BJ (cell line): ENCODE data around the gene ZBTB3. TPM values are rescaled to one million over a fixed set of nuclear protein-coding genes. Genes with fewer than 3 reads are reported as not detected.
A peak's percentile ranks its signal among the peaks of the same experiment; 100 is the strongest.
"Not testable (repeated sequence)": the region's sequence is repeated elsewhere in the genome, so short reads cannot be mapped to it uniquely, and the experiment has no call there.

ENCODE experiments used
- CTCF ChIA-PET: fragments of 350-600 bp; formaldehyde crosslinking; extraction: SDS; loops from one replicate; lab custom pipeline; 2021; ENCODE audit warnings: antibody characterized with exemption, inconsistent platforms; lab: Yijun Ruan, JAX
- POLR2A ChIA-PET: fragments of 300-600 bp; sonication (Branson Sonifier 250); formaldehyde crosslinking; extraction: SDS; loops from one replicate; lab custom pipeline; 2021; ENCODE audit warnings: antibody characterized with exemption; lab: Charles Lee
- DNase-seq: peaks from one replicate; pipeline ENCODE4 v3.0.0-alpha.2; 2011; ENCODE audit warnings: low read depth
- H3K27me3 ChIP-seq: 2 replicates; pipeline ENCODE4 v1.6.0; 2011; ENCODE audit warnings: low read length; ENCODE audit not compliant: control insufficient read depth, insufficient read depth
- H3K36me3 ChIP-seq: 2 replicates; pipeline ENCODE4 v1.5.1; 2011; ENCODE audit warnings: low read length; ENCODE audit not compliant: control insufficient read depth, insufficient read depth
- H3K4me3 ChIP-seq: 2 replicates; pipeline ENCODE4 v1.5.1; 2011; ENCODE audit warnings: low read depth, mild to moderate bottlenecking, control low read depth, low read length
- polyA plus RNA-seq: library from polyadenylated mRNA; depleted of rRNA; stranded (reverse); fragments of >200 nt; gene quantifications from 2 replicates; pipeline ENCODE4 v1.2.3, GENCODE V29; 2011
- TF ChIP-seq, protein P1 (sequence below): IDR thresholded peaks from 2 replicates; pipeline ENCODE4 v1.5.1; 2011; ENCODE audit warnings: low read depth, mild to moderate bottlenecking, control low read depth, inconsistent platforms, low read length, moderate library complexity; ENCODE audit not compliant: insufficient read depth

Gene ZBTB3
- polyA plus RNA-seq, 1 experiment = 3.8 TPM

DNA sequence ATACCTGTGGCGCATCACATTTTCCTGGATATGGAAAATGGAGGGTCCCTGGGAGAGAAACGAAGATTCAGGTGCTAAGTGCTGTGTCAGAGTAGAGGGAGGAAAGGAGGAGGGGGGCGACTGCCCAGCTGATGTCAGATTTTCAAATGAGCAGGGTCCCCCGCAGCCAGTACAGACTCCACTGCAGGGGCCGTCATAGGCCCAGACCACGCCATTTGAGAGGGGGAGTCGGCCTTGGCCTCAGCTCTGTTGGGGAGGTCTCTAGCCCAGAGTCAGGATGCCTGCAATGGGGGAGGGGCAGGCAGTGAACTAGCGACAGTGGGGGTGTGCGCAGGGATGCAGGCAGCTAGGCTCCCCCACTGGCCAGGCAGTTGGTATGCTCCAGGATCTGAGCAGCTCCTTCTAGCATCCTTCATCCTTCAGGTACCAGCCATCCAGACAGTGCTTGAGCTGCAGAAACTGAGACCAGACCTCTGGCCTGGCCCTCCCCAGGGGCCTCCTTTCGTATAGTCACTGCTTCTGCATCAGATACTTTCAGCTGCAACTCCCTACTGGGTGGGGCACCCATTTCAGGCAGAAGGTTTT lies 46.6 kb downstream of the ZBTB3 start, which contains the start of the genes BSCL2 and GNG3:
TSS of gene BSCL2 (minus strand) at position 148 of the 585 bp plus-strand sequence. CDS start 229 bp downstream, outside the sequence.
TSS of gene GNG3 (plus strand) at position 400 of the 585 bp plus-strand sequence. CDS start 620 bp downstream, outside the sequence.
- TF ChIP-seq, protein P1, sequence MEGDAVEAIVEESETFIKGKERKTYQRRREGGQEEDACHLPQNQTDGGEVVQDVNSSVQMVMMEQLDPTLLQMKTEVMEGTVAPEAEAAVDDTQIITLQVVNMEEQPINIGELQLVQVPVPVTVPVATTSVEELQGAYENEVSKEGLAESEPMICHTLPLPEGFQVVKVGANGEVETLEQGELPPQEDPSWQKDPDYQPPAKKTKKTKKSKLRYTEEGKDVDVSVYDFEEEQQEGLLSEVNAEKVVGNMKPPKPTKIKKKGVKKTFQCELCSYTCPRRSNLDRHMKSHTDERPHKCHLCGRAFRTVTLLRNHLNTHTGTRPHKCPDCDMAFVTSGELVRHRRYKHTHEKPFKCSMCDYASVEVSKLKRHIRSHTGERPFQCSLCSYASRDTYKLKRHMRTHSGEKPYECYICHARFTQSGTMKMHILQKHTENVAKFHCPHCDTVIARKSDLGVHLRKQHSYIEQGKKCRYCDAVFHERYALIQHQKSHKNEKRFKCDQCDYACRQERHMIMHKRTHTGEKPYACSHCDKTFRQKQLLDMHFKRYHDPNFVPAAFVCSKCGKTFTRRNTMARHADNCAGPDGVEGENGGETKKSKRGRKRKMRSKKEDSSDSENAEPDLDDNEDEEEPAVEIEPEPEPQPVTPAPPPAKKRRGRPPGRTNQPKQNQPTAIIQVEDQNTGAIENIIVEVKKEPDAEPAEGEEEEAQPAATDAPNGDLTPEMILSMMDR = no peak
- DNase-seq = no peak
- ChIA-PET CTCF (interaction anchor here (1.0 to 2.2 kb wide), 8 partner anchors 13 to 79 kb away, joined by 3 to 15 read pairs (median 4); partner anchors contain the start of genes TTC9C, UBXN1 and UQCC3), POLR2A (interaction anchor here (0.6 kb wide), 1 partner anchor 34 kb away, joined by 3 read pairs; no protein-coding TSS in a partner anchor)
- Histone ChIP-seq H3K4me3 (peak within 1 kb of the TSS; percentile 20), H3K36me3 (peaks cover 5% of the 10 kb centered on the region), H3K27me3 (no peaks in the 10 kb centered on the region)

DNA sequence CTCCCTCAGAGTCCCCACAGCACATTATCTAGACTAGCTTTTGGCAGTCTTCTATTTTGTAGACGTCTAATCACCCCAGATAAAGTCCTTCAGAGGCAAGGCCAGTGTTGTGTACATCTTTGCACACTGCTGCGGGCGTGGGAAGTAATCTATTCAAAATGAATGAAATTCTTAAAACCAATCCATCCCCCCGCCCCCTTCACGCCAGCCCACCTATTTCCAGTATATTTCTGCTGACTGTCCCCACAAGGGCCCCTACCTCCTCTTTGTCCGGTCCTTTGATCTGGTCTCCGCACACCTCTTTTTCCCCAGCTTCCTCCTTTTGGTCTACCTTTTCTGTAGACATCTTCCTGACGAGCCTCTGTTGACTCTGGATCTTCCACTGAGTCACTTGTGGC lies 47.1 kb downstream of the ZBTB3 start:
- Histone ChIP-seq H3K36me3 (peaks cover 4% of the 10 kb centered on the region), H3K4me3 (no peak overlapping the region), H3K27me3 (no peaks in the 10 kb centered on the region)
- POLR2A ChIA-PET = interaction anchor here (0.6 to 1.1 kb wide), 2 partner anchors 34 to 42 kb away, joined by 3 to 5 read pairs; partner anchors contain the start of genes C11orf98 and CSKMT
- no peak for DNase-seq
- CTCF ChIA-PET = interaction anchor here (1.0 to 2.4 kb wide), 8 partner anchors 12 to 113 kb away, joined by 3 to 15 read pairs (median 4); partner anchors contain the start of genes LRRN4CL, TTC9C, UBXN1 and UQCC3
- TF ChIP-seq, protein P1 = no peak

- H3K36me3 ChIP-seq = peaks cover 2% of the 10 kb centered on the region
- peak overlapping the region; percentile 58 for H3K4me3 ChIP-seq
- DNase-seq = peak; percentile 57
- TF ChIP-seq, protein P1 = no peak
- POLR2A ChIA-PET = interaction anchor here (0.7 to 1.1 kb wide), 2 partner anchors 27 to 41 kb away, joined by 5 read pairs; partner anchors contain the start of genes C11orf98 and CSKMT
- no peaks in the 10 kb centered on the region for H3K27me3 ChIP-seq
- CTCF ChIA-PET = interaction anchor here (0.7 to 2.4 kb wide), 11 partner anchors 10 to 156 kb away, joined by 3 to 15 read pairs (median 4); partner anchors contain the start of genes C11orf98, CSKMT, LRRN4CL and TTC9C
These were observed 47.8 kb downstream of the ZBTB3 start for GRCh38 chr11:62705880-62706849.

- TF ChIP-seq, protein P1 = no peak
- ChIA-PET CTCF (interaction anchor here (0.5 to 2.4 kb wide), 9 partner anchors 9 to 157 kb away, joined by 3 to 15 read pairs (median 4); partner anchors contain the start of genes C11orf98, CSKMT and LRRN4CL), POLR2A (interaction anchor here (0.7 kb wide), 1 partner anchor 26 kb away, joined by 5 read pairs; no protein-coding TSS in a partner anchor)
- DNase-seq = no peak
- no peaks in the 10 kb centered on the region; the same call in none of the 2 replicates for H3K36me3 ChIP-seq
- H3K27me3 ChIP-seq = no peaks in the 10 kb centered on the region
- H3K4me3 ChIP-seq = peak overlapping the region; percentile 58
These were observed 48.5 kb downstream of the ZBTB3 start for GRCh38 chr11:62705413-62705812.

GRCh38 chr11:62703921-62704320 lies 50.0 kb downstream of the ZBTB3 start:
- ChIA-PET CTCF (interaction anchor here (0.7 to 1.6 kb wide), 2 partner anchors 10 to 23 kb away, joined by 3 to 6 read pairs; partner anchors contain the start of gene HNRNPUL2), POLR2A (interaction anchor here (0.7 kb wide), 1 partner anchor 138 kb away, joined by 3 read pairs; no protein-coding TSS in a partner anchor)

More at GRCh38 chr11:62703921-62704320, 50.0 kb downstream of the ZBTB3 start:
- H3K27me3 ChIP-seq, H3K4me3 ChIP-seq, DNase-seq, H3K36me3 ChIP-seq: not testable (repeated sequence)
